Activated naive CD4-positive, alpha-beta T cell treated with anti-CD3 and anti-CD28 coated beads, Interleukin-2, amount 10 ng/mL, durations not matched to agents 5 hours and 36 hours (primary cell): ENCODE results near the gene CLDN25. TPM values are rescaled to one million over a fixed set of nuclear protein-coding genes. Genes with fewer than 3 reads are reported as not detected.

Source experiments
- total RNA-seq, 2 experiments: library from RNA; stranded (reverse); gene quantifications; one replicate each; pipeline ENCODE4 v1.2.3, GENCODE V29; 2021

CLDN25 gene
- not detected for total RNA-seq

GRCh38 chr11:113779496-113779895 lies at the start of gene CLDN25:
CLDN25 (plus strand) TSS chr11:113779796; CDS start chr11:113779796, 0 bp downstream.

GRCh38 chr11:113773416-113774173 lies 6.0 kb upstream of the CLDN25 start, which contains the start of gene ZW10:
ZW10 (minus strand) TSS chr11:113773692; CDS start chr11:113773666, 26 bp downstream.

Other genes starting within 250 kb of the CLDN25 start
- gene TMPRSS5, start 73.5 kb upstream of the CLDN25 start, total RNA-seq: 1 to 10 TPM in 1 of 2 experiments, under 1 TPM in 1; 0.63 to 1.2 TPM
- 10 to 100 TPM; 13.6 to 14.6 TPM for gene ZW10, start 6.1 kb upstream of the CLDN25 start, total RNA-seq
- 10 to 100 TPM; 35.6 to 36.9 TPM for gene USP28, start 95.8 kb downstream of the CLDN25 start, total RNA-seq
- gene HTR3B, start 125.0 kb downstream of the CLDN25 start, total RNA-seq: not detected
- gene HTR3A, start 195.3 kb downstream of the CLDN25 start, total RNA-seq: not detected